Stimulated activated effector memory CD8-positive, alpha-beta T cell treated with anti-CD3 and anti-CD28 coated beads, Interleukin-12 subunit alpha, Interleukin-12 subunit beta, amount 100 ng/mL, for 72 hours (primary cell): ENCODE measurements around the gene MS4A13.
"Not testable (repeated sequence)": the region's sequence is repeated elsewhere in the genome, so short reads cannot be mapped to it uniquely, and the experiment has no call there.

Source experiments
- ATAC-seq: fragments of 150-1000 bp; cut with Tn5 transposase; 2 replicates; pipeline ENCODE4 v1.10.0; 2021
- DNase-seq, 2 donors: peaks; one replicate each; pipeline ENCODE4 v3.0.0; 2021 to 2022; ENCODE audit warnings: low spot score in 2 of 2
- H3K27ac Mint-ChIP-seq: one replicate; pipeline ENCODE4 v1.8.0; 2022; ENCODE audit warnings: mild to moderate bottlenecking, mixed read lengths
- H3K36me3 Mint-ChIP-seq: one replicate; pipeline ENCODE4 v1.8.0; 2022; ENCODE audit warnings: mild to moderate bottlenecking, mixed read lengths
- H3K4me1 Mint-ChIP-seq: one replicate; pipeline ENCODE4 v1.8.0; 2022; ENCODE audit warnings: mixed read lengths
- H3K4me3 Mint-ChIP-seq: one replicate; pipeline ENCODE4 v1.8.0; 2022; ENCODE audit warnings: mild to moderate bottlenecking, mixed read lengths
- H3K9me3 Mint-ChIP-seq: one replicate; pipeline ENCODE4 v1.8.0; 2022; ENCODE audit warnings: mixed read lengths

The MS4A13 gene

DNA sequence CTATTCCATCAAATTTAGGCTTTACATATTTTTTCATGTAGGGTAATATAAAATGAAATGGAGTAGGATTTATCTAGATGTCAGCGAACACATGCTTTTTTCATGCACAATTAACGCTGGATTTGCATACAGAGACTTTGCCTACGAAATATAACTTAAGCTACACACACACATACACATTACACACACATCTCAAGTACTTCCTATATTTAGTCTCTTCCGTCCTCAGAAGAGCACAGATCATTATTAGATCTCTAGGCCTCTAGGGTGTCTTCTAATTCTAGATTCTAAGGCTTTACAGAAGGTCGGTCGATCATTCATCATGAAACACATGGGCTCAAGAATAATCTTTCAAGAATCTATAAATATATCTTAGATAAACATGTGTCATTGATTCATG is 3.8 kb upstream of the MS4A13 start:
- H3K4me1 Mint-ChIP-seq = no peaks in the 10 kb centered on the region
- DNase-seq (no peak), ATAC-seq (no peak)
- H3K27ac Mint-ChIP-seq = no peak overlapping the region
- H3K4me3 Mint-ChIP-seq = no peak overlapping the region
- no peaks in the 10 kb centered on the region for H3K36me3 Mint-ChIP-seq
- H3K9me3 Mint-ChIP-seq = no peaks in the 10 kb centered on the region

GRCh38 chr11:60512651-60513225 is 2.5 kb upstream of the MS4A13 start:
- no peaks in the 10 kb centered on the region for H3K4me1 Mint-ChIP-seq
- no peak for ATAC-seq
- H3K36me3 Mint-ChIP-seq = no peaks in the 10 kb centered on the region
- no peak overlapping the region for H3K4me3 Mint-ChIP-seq
- no peaks in the 10 kb centered on the region for H3K9me3 Mint-ChIP-seq
- DNase-seq = no peak
- no peak overlapping the region for H3K27ac Mint-ChIP-seq

DNA sequence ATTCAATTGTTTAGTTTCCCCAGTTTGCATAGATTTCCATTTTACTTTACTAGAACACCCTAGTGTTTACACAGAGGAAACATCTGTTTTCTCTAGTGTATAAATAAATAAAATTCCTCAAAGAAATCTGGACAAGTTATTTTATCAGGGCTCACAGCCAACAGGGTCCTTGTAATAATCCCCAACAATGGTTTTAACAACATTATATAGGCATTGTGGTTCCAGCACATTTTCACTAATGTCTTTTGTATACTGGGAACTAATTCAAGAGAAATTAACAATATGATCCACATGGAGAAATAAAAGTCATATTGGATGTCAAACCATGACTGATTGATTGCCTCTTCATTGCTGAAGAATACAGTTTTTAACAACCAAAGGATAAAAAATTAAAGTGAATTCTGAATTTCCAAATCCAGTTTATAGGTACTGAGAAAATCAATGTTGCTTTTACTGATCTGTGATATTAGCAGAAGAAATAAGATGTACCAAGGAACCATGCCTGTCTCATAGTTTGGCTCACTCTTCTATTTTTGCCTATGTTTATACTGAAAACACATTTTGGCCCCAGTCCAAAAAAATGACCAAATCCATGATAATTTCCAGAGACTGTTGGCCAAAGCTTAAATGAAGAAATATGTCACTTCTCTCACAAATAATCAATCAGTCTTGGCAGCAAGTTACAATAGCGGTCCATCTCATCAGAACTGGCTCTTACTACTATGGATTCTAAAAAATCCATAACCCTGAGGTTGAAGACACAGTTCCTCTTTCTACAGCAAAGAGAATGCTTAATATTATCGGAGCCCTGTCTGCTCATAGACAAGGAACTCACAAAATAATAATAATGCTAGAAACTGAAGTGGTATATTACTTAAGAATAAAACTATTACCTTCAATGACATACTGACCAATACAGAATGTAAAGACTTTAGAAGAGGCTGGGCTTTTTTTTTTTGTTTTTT is 1.4 kb upstream of the MS4A13 start:
- ATAC-seq (no peak), DNase-seq (no peak)

GRCh38 chr11:60528465-60528864 is 13.3 kb downstream of the MS4A13 start:
- DNase-seq = no peak
- H3K36me3 Mint-ChIP-seq = no peaks in the 10 kb centered on the region
- no peak for ATAC-seq

More for the DNA sequence above, 1.4 kb upstream of the MS4A13 start:
- Mint-ChIP-seq H3K9me3 (no peaks in the 10 kb centered on the region), H3K4me3 (no peak overlapping the region), H3K4me1 (no peaks in the 10 kb centered on the region), H3K36me3 (no peaks in the 10 kb centered on the region), H3K27ac (no peak overlapping the region)

DNA sequence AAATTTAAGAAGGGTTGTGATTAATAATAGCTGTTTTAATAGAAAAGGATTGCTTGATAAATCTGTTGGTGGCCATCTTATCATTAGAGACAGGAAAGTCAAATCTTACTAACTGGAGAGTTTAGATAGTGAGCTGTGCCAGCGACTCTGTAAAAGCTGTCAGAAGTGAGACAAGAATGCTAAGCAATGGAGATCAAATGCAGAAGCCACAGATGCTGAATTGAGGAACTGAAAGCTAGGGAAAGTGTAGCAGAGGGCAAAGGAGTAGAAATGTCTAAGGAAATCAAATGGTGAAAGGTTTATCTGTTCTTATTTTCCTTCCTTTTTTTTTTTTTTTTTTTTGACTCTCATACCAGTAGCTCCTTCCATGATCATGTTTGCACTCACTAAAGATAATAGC is 13.7 kb downstream of the MS4A13 start:
- Mint-ChIP-seq H3K4me3 (no peak overlapping the region), H3K9me3 (no peaks in the 10 kb centered on the region), H3K27ac (no peak overlapping the region), H3K36me3 (no peaks in the 10 kb centered on the region), H3K4me1 (no peaks in the 10 kb centered on the region)
- ATAC-seq (no peak), DNase-seq (no peak)

More at GRCh38 chr11:60528465-60528864, 13.3 kb downstream of the MS4A13 start:
- no peaks in the 10 kb centered on the region for H3K4me1 Mint-ChIP-seq
- no peak overlapping the region for H3K27ac Mint-ChIP-seq
- no peak overlapping the region for H3K4me3 Mint-ChIP-seq
- H3K9me3 Mint-ChIP-seq = no peaks in the 10 kb centered on the region

GRCh38 chr11:60530454-60531100 is 15.4 kb downstream of the MS4A13 start:
- H3K36me3 Mint-ChIP-seq = no peaks in the 10 kb centered on the region
- H3K9me3 Mint-ChIP-seq = no peaks in the 10 kb centered on the region
- DNase-seq (no peak), ATAC-seq (no peak)
- no peak overlapping the region for H3K27ac Mint-ChIP-seq
- H3K4me1 Mint-ChIP-seq = no peaks in the 10 kb centered on the region
- H3K4me3 Mint-ChIP-seq = no peak overlapping the region

DNA sequence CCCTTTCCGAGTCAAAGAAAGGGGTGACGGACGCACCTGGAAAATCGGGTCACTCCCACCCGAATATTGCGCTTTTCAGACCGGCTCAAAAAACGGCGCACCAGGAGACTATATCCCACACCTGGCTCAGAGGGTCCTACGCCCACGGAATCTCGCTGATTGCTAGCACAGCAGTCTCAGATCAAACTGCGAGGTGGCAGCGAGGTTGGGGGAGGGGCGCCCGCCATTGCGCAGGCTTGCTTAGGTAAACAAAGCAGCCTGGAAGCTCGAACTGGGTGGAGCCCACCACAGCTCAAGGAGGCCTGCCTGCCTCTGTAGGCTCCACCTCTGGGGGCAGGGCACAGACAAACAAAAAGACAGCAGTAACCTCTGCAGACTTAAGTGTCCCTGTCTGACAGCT is 17.2 kb downstream of the MS4A13 start:
- H3K9me3 Mint-ChIP-seq, H3K36me3 Mint-ChIP-seq, H3K27ac Mint-ChIP-seq, H3K4me1 Mint-ChIP-seq, H3K4me3 Mint-ChIP-seq, DNase-seq, ATAC-seq: not testable (repeated sequence)

GRCh38 chr11:60538627-60539026 is 23.4 kb downstream of the MS4A13 start:
- not testable (repeated sequence) for ATAC-seq, H3K4me1 Mint-ChIP-seq

DNA sequence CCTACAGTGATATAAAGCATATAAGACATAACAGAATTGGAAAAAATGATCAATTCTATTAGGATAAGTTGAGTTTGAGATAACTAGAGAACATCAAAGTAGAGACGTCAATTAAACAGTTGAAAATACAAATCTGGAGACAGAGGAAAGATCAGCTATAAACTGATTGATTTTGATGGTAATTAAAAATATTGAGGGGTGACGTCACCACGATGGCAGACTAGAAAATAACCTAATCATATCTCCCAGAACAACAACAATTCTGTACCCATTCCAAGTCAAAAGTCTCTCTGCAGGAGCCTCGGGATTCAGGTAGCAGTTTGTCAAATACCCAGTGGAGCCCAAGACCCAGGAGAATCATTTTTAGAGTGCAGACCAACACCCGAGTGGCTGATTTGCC is 28.9 kb downstream of the MS4A13 start:
- H3K36me3 Mint-ChIP-seq = no peaks in the 10 kb centered on the region
- H3K4me3 Mint-ChIP-seq = no peak overlapping the region

More at GRCh38 chr11:60538627-60539026, 23.4 kb downstream of the MS4A13 start:
- H3K9me3 Mint-ChIP-seq, H3K27ac Mint-ChIP-seq, H3K36me3 Mint-ChIP-seq, DNase-seq, H3K4me3 Mint-ChIP-seq: not testable (repeated sequence)

DNA sequence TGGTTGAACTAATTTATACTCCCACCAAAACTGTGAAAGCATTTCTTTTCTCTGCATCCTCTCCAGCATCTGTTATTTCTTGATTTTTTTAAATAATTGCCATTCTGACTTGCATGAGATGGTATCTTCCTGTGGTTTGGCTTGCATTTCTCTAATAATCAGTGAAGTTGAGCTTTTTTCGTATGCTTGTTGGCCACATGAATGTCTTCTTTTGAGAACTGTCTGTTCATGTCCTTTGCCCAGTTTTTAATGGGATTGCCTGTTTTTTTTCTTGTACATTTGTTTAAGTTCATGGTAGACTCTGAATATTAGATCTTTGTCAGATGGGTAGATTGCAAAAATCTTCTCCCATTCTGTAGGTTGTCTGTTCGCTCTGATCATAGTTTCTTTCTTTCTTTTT is 46.1 kb downstream of the MS4A13 start:
- H3K9me3 Mint-ChIP-seq = peaks cover 18% of the 10 kb centered on the region
- H3K36me3 Mint-ChIP-seq = no peaks in the 10 kb centered on the region
- no peak overlapping the region for H3K27ac Mint-ChIP-seq
- no peaks in the 10 kb centered on the region for H3K4me1 Mint-ChIP-seq
- no peak overlapping the region for H3K4me3 Mint-ChIP-seq
- DNase-seq (no peak), ATAC-seq (no peak)

More for the DNA sequence above, 28.9 kb downstream of the MS4A13 start:
- no peaks in the 10 kb centered on the region for H3K4me1 Mint-ChIP-seq
- peaks cover 2% of the 10 kb centered on the region for H3K9me3 Mint-ChIP-seq
- ATAC-seq (no peak), DNase-seq (no peak)
- no peak overlapping the region for H3K27ac Mint-ChIP-seq

- no peak for DNase-seq
- no peak overlapping the region for H3K4me3 Mint-ChIP-seq
- no peaks in the 10 kb centered on the region for H3K36me3 Mint-ChIP-seq
- H3K27ac Mint-ChIP-seq = peak overlapping the region; percentile 32
- peaks cover 8% of the 10 kb centered on the region for H3K9me3 Mint-ChIP-seq
- H3K4me1 Mint-ChIP-seq = no peaks in the 10 kb centered on the region
- ATAC-seq = peak; percentile 52
Measured at GRCh38 chr11:60563553-60564235, 48.5 kb downstream of the MS4A13 start.

GRCh38 chr11:60566776-60567175 is 51.6 kb downstream of the MS4A13 start:
- Mint-ChIP-seq H3K27ac (no peak overlapping the region), H3K4me1 (no peaks in the 10 kb centered on the region), H3K4me3 (no peak overlapping the region), H3K36me3 (no peaks in the 10 kb centered on the region), H3K9me3 (peaks cover 6% of the 10 kb centered on the region)
- ATAC-seq = no peak
- DNase-seq = no peak

GRCh38 chr11:60570970-60571369 is 55.8 kb downstream of the MS4A13 start:
- H3K36me3 Mint-ChIP-seq = no peaks in the 10 kb centered on the region
- H3K27ac Mint-ChIP-seq = no peak overlapping the region
- ATAC-seq = no peak
- H3K4me3 Mint-ChIP-seq = no peak overlapping the region
- DNase-seq = no peak
- H3K9me3 Mint-ChIP-seq = peaks cover 2% of the 10 kb centered on the region
- H3K4me1 Mint-ChIP-seq = no peaks in the 10 kb centered on the region

GRCh38 chr11:60589611-60590010 is 74.4 kb downstream of the MS4A13 start:
- Mint-ChIP-seq H3K4me3 (no peak overlapping the region), H3K9me3 (peaks cover 7% of the 10 kb centered on the region), H3K36me3 (no peaks in the 10 kb centered on the region), H3K27ac (no peak overlapping the region), H3K4me1 (no peaks in the 10 kb centered on the region)
- DNase-seq (no peak), ATAC-seq (no peak)
